ENCODE results near the gene TEX2. TPM values are rescaled to one million over a fixed set of nuclear protein-coding genes. Genes with fewer than 3 reads are reported as not detected.

Gene TEX2
- total RNA-seq, 1 donor from 2014 or later = 8.1 TPM

DNA sequence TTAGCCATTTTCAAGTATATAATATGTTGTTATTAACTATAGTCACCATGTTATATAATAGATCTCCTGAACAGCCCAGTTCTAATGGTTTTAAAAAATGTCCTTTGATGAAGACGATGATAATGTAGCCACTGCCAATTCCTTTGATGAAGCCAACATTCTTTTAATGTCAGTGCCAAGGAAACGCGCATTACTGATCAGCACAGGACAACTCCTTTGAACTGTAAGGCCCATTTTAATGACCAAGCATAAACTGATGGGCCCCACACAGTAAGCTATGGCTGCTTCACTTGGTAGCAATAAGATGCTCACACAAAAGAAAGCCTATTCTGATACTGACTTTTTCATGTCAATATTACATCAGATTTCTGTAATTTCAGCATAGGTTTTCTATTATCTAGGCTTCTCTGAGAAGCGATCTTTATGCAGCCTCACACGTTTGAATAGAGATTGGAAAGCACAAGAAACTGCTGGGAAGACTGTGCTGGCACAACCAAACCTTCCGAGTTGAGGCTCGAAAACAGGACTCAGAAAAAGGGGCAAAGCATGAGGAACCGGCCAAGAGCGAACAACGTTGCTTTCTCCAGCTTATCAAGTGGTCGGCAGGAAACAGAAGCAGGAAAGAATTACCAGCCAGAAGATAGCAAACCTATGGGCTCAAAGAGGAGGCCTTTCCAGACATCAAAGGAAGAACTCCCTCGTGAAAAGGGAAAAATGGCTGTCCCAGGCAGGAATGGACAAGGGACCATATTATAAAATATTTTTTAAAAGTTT is 152.5 kb downstream of the TEX2 start:
- CTCF ChIA-PET = interaction anchor here (0.6 kb wide), 1 partner anchor 82 kb away, joined by 3 read pairs; no protein-coding TSS in a partner anchor
- TF ChIP-seq, protein P1, sequence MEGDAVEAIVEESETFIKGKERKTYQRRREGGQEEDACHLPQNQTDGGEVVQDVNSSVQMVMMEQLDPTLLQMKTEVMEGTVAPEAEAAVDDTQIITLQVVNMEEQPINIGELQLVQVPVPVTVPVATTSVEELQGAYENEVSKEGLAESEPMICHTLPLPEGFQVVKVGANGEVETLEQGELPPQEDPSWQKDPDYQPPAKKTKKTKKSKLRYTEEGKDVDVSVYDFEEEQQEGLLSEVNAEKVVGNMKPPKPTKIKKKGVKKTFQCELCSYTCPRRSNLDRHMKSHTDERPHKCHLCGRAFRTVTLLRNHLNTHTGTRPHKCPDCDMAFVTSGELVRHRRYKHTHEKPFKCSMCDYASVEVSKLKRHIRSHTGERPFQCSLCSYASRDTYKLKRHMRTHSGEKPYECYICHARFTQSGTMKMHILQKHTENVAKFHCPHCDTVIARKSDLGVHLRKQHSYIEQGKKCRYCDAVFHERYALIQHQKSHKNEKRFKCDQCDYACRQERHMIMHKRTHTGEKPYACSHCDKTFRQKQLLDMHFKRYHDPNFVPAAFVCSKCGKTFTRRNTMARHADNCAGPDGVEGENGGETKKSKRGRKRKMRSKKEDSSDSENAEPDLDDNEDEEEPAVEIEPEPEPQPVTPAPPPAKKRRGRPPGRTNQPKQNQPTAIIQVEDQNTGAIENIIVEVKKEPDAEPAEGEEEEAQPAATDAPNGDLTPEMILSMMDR (IDR thresholded peaks at IDR 0.05) = no peak
- H3K4me1 Mint-ChIP-seq = peaks cover 2% of the 10 kb centered on the region
- H3K27me3 Mint-ChIP-seq = no peaks in the 10 kb centered on the region
- intact Hi-C loops (cut with micrococcal nuclease) = no loop called here
- ATAC-seq (ENCODE audit: low read depth) (no peak), DNase-seq (no peak)
- H3K27ac Mint-ChIP-seq = no peak overlapping the region
- no peak overlapping the region for H3K4me3 Mint-ChIP-seq
- no peaks in the 10 kb centered on the region for H3K9me3 Mint-ChIP-seq
- no peaks in the 10 kb centered on the region for H3K36me3 Mint-ChIP-seq (ENCODE audit: low read depth)
- POLR2A ChIA-PET = no interaction called here

DNA sequence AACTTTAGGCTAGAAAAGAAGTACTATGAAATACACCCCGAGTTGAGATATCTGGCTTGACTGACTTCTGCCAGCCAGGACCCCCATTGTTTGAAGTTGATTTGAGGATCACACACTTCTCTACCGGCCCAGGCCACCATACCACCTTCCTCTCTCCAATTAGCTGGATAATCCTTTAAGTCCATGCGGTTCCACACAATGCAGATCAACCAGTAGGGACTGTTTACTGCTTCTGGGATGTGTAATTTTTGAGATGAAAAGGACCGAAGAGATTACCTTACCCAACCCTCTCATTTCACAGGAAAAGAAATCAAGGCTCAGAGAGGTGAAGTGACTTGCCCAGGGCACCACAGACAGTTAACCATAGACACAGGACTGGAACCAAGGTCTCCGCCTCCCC is 153.7 kb downstream of the TEX2 start:
- CTCF ChIA-PET = no interaction called here
- ATAC-seq (ENCODE audit: low read depth) = no peak
- POLR2A ChIA-PET = no interaction called here
- H3K4me1 Mint-ChIP-seq = peaks cover 2% of the 10 kb centered on the region
- H3K9me3 Mint-ChIP-seq = no peaks in the 10 kb centered on the region
- no peaks in the 10 kb centered on the region for H3K36me3 Mint-ChIP-seq (ENCODE audit: low read depth)
- no peak overlapping the region for H3K4me3 Mint-ChIP-seq
- H3K27ac Mint-ChIP-seq = no peak overlapping the region
- no peak for DNase-seq
- intact Hi-C loops (cut with micrococcal nuclease) = no loop called here
- no peaks in the 10 kb centered on the region for H3K27me3 Mint-ChIP-seq
- TF ChIP-seq, protein P1 (IDR thresholded peaks at IDR 0.05) = no peak

DNA sequence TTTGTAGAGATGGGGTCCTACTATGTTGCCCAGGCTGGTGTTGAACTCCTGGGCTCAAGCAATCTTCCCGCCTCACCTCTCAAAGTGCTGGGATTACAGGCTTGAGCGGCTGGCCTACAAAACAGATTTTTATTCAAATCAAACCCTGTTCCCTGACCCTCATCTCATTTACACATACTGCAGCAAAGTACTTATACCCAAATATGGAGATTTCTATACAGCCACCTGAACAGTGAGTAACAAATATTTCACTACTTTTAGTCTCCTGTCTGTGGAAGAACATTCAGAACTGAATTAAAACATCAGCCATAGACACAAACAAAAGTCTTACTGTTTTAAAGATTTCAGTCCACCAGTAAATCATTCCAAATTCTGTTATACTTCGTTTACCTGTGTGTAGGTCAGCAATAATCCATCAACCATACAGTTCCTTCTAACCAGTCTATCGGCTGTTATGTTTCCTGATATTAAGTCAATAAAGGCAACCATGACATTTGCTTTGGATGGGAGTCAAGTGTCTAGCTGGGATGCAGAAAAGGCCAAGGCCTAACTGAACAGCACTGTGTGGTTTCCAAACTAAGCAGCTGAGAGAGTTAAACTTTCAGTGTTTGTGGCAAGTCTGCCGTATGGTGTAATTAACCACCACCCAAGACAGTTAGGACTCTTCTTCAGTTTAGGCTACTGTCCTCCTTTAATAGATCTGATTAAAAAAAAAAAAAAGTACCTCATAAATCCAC is 155.4 kb downstream of the TEX2 start:
- no peak overlapping the region for H3K4me3 Mint-ChIP-seq
- no peaks in the 10 kb centered on the region for H3K27me3 Mint-ChIP-seq
- ATAC-seq (ENCODE audit: low read depth) (no peak), DNase-seq (no peak)
- POLR2A ChIA-PET = no interaction called here
- H3K27ac Mint-ChIP-seq = no peak overlapping the region
- H3K9me3 Mint-ChIP-seq = no peaks in the 10 kb centered on the region
- intact Hi-C loops (cut with micrococcal nuclease) = no loop called here
- TF ChIP-seq, protein P1 (IDR thresholded peaks at IDR 0.05) = no peak
- no peaks in the 10 kb centered on the region for H3K36me3 Mint-ChIP-seq (ENCODE audit: low read depth)
- CTCF ChIA-PET = interaction anchor here (0.9 kb wide), 1 partner anchor 26 kb away, joined by 3 read pairs; no protein-coding TSS in a partner anchor
- H3K4me1 Mint-ChIP-seq = peaks cover 2% of the 10 kb centered on the region

DNA sequence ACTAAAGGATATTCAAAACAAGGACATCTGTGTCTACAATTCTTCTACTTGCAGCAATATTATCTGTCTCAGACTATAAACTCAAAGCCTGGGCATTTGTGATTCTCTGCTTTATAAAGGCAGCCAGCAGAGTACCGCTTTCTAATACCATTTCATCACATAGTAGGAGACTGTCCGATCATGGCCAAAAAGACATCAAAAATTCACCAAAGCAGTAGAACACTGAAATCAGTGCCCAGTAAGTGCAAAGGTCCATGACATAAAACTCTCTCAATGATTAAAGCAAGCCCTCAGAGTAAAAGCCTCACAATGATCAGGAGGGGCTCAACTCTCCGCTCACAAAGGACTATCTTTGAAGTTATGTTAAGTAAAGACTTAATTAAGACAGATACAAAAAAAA is 156.1 kb downstream of the TEX2 start:
- Mint-ChIP-seq H3K9me3 (no peaks in the 10 kb centered on the region), H3K4me3 (no peak overlapping the region), H3K27ac (no peak overlapping the region), H3K27me3 (no peaks in the 10 kb centered on the region), H3K4me1 (peaks cover 2% of the 10 kb centered on the region), H3K36me3 (ENCODE audit: low read depth) (no peaks in the 10 kb centered on the region)
- DNase-seq = no peak
- TF ChIP-seq, protein P1 (IDR thresholded peaks at IDR 0.05) = no peak
- ATAC-seq (ENCODE audit: low read depth) = no peak
- POLR2A ChIA-PET = no interaction called here
- intact Hi-C loops (cut with micrococcal nuclease) = no loop called here
- CTCF ChIA-PET = interaction anchor here (0.9 kb wide), 1 partner anchor 27 kb away, joined by 3 read pairs; no protein-coding TSS in a partner anchor

All from activated B cell treated with CpG ODN at 0.5 μM for 24 hours (primary cell).